HUES6 (cell line): Measurements from ENCODE around the gene L3MBTL4.
"Not testable (repeated sequence)": the region's sequence is repeated elsewhere in the genome, so short reads cannot be mapped to it uniquely, and the experiment has no call there.

ENCODE experiments used
- H3K27ac ChIP-seq: 2 replicates; pipeline ENCODE4 v1.7.0; 2013; ENCODE audit warnings: low read depth, mild to moderate bottlenecking, low read length, inconsistent platforms
- H3K27me3 ChIP-seq: 2 replicates; pipeline ENCODE4 v1.6.1; 2013; ENCODE audit warnings: low read length; ENCODE audit not compliant: control insufficient read depth, insufficient read depth
- H3K36me3 ChIP-seq: 2 replicates; pipeline ENCODE4 v1.6.1; 2013; ENCODE audit warnings: low read length; ENCODE audit not compliant: control insufficient read depth, insufficient read depth
- H3K4me1 ChIP-seq: 2 replicates; pipeline ENCODE4 v1.6.1; 2013; ENCODE audit warnings: low read length; ENCODE audit not compliant: control insufficient read depth, insufficient read depth
- H3K4me3 ChIP-seq: 2 replicates; pipeline ENCODE4 v1.5.1; 2013; ENCODE audit warnings: low read depth, low read length
- H3K9ac ChIP-seq: one replicate; pipeline ENCODE4 v1.6.1; 2013; ENCODE audit warnings: mild to moderate bottlenecking, low read length
- H3K9me3 ChIP-seq: 2 replicates; pipeline ENCODE4 v1.6.1; 2013; ENCODE audit warnings: low read depth, low read length; ENCODE audit not compliant: control insufficient read depth, insufficient read depth

Gene L3MBTL4

DNA sequence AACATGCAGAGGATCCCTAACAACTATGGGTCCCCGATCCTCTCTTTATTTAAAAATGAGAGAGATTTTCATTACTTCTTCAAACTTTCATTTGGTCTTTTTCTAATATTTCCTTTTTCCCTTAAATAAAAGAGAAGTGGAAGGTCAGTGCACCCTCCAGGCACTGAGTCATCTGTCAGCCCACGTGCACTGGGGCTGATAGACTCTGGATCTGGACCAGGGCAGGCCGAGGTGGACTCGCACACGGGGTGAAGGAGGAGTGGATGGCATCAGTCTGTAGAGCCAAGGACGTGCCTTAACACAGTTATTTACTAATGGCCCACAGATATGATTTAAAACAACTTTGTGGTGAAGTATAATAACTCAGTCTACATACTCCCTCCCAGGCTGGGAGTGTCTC lies 305.0 kb downstream of the L3MBTL4 start:
- Histone ChIP-seq H3K27ac (no peak overlapping the region), H3K36me3 (no peaks in the 10 kb centered on the region), H3K27me3 (no peaks in the 10 kb centered on the region), H3K4me3 (no peak overlapping the region), H3K9me3 (no peaks in the 10 kb centered on the region), H3K9ac (no peak overlapping the region), H3K4me1 (no peaks in the 10 kb centered on the region)

DNA sequence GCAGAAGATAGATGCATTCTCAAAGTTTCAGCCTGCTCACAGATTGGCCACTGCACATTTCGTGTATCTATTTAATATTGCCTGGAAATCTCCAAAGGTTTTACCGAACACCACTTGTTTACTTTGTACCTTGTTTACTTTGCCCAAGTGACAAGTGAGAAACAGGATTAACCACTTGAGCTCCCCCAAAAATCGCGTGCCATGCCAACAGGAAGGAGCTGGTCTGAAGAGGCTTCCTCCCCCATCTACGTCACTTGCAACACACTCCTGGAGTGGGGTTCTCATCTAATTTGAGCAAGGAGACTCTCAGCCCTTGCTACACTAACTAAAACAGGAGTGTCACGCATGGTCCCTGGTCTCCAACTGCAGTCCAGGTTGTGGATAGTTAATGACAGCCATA lies 306.9 kb downstream of the L3MBTL4 start:
- Histone ChIP-seq H3K9me3 (no peaks in the 10 kb centered on the region), H3K27me3 (no peaks in the 10 kb centered on the region), H3K9ac (no peak overlapping the region), H3K4me3 (no peak overlapping the region), H3K36me3 (no peaks in the 10 kb centered on the region), H3K4me1 (no peaks in the 10 kb centered on the region), H3K27ac (no peak overlapping the region)

GRCh38 chr18:6106091-6106685 lies 308.5 kb downstream of the L3MBTL4 start:
- Histone ChIP-seq H3K4me3 (no peak overlapping the region), H3K4me1 (no peaks in the 10 kb centered on the region), H3K27ac (no peak overlapping the region), H3K9me3 (no peaks in the 10 kb centered on the region), H3K27me3 (no peaks in the 10 kb centered on the region), H3K9ac (no peak overlapping the region), H3K36me3 (no peaks in the 10 kb centered on the region)

GRCh38 chr18:6103741-6104140 lies 311.0 kb downstream of the L3MBTL4 start:
- no peak overlapping the region for H3K27ac ChIP-seq
- H3K4me3 ChIP-seq: no peak overlapping the region
- no peaks in the 10 kb centered on the region for H3K36me3 ChIP-seq
- no peaks in the 10 kb centered on the region for H3K27me3 ChIP-seq
- no peak overlapping the region for H3K9ac ChIP-seq
- H3K4me1 ChIP-seq: no peaks in the 10 kb centered on the region
- no peaks in the 10 kb centered on the region for H3K9me3 ChIP-seq

DNA sequence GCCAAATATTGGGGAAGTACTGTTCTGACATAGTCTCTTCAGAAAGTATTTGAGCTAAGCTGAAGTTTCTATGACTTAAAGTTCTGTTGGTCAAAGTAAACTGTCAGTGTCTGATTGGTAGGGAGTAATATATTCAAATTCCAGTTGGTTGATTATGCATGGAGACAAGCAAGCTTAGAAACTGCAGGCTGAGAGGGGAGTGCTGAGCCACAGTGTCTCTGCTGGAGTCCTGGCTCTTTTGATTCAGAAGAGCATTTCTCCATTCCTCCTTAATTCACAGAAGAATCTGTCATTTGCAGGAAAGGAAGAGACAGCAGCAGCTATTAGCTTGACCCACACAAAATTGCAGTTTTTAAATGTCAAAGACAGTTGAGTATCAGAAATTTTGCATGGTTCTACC lies 318.0 kb downstream of the L3MBTL4 start:
- Histone ChIP-seq H3K9me3 (no peaks in the 10 kb centered on the region), H3K27me3 (no peaks in the 10 kb centered on the region), H3K27ac (no peak overlapping the region), H3K9ac (no peak overlapping the region), H3K4me3 (no peak overlapping the region), H3K36me3 (no peaks in the 10 kb centered on the region), H3K4me1 (no peaks in the 10 kb centered on the region)

GRCh38 chr18:6088432-6088831 lies 326.3 kb downstream of the L3MBTL4 start:
- Histone ChIP-seq H3K36me3 (no peaks in the 10 kb centered on the region), H3K27ac (no peak overlapping the region), H3K4me3 (no peak overlapping the region), H3K27me3 (no peaks in the 10 kb centered on the region), H3K9ac (no peak overlapping the region), H3K9me3 (no peaks in the 10 kb centered on the region), H3K4me1 (no peaks in the 10 kb centered on the region)

- Histone ChIP-seq H3K4me3 (no peak overlapping the region), H3K9ac (no peak overlapping the region), H3K4me1 (no peaks in the 10 kb centered on the region), H3K36me3 (no peaks in the 10 kb centered on the region), H3K27me3 (no peaks in the 10 kb centered on the region), H3K27ac (no peak overlapping the region), H3K9me3 (no peaks in the 10 kb centered on the region)
Observed at GRCh38 chr18:6086731-6087130, 328.0 kb downstream of the L3MBTL4 start.

GRCh38 chr18:6079406-6079805 lies 335.3 kb downstream of the L3MBTL4 start:
- Histone ChIP-seq H3K4me1 (no peaks in the 10 kb centered on the region), H3K4me3 (no peak overlapping the region), H3K27ac (no peak overlapping the region), H3K36me3 (no peaks in the 10 kb centered on the region), H3K27me3 (no peaks in the 10 kb centered on the region), H3K9ac (no peak overlapping the region), H3K9me3 (no peaks in the 10 kb centered on the region)

DNA sequence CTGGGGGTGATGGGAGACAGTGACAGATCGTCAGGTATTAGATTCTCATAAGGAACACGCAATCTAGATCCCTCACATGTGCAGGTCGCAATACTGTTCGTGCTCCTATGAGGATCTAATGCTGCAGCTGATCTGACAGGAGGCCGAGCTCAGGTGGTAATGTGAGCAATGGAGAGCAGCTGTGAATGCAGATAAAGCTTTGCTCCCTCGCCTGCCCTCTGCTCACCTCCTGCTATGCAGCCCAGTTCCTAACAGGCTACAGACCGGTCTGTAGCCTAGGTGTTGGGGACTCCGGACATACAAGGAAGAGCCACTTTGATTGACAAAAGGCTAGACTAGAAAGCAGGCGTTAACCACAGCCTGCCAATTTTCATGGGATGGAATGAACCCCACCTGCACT lies 335.8 kb downstream of the L3MBTL4 start:
- H3K9ac ChIP-seq: no peak overlapping the region
- no peaks in the 10 kb centered on the region for H3K9me3 ChIP-seq
- no peaks in the 10 kb centered on the region for H3K36me3 ChIP-seq
- no peak overlapping the region for H3K4me3 ChIP-seq
- no peaks in the 10 kb centered on the region for H3K4me1 ChIP-seq
- H3K27me3 ChIP-seq: no peaks in the 10 kb centered on the region
- H3K27ac ChIP-seq: no peak overlapping the region

DNA sequence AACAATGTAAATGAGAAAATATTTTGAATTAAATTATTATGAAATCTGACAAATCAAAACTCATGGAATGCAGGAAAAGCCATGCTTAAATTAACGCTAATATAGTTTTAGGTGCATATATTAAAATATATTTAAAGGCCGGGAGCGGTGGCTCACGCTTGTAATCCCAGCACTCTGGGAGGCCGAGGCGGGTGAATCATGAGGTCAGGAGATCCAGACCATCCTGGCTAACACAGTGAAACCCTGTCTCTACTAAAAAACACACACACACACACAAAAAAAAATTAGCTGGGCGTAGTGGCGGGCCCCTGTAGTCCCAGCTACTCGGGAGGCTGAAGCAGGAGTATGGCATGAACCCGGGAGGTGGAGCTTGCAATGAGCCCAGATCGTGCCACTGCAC lies 342.3 kb downstream of the L3MBTL4 start:
- H3K27me3 ChIP-seq, H3K4me3 ChIP-seq, H3K27ac ChIP-seq, H3K9ac ChIP-seq, H3K36me3 ChIP-seq, H3K4me1 ChIP-seq, H3K9me3 ChIP-seq: not testable (repeated sequence)

DNA sequence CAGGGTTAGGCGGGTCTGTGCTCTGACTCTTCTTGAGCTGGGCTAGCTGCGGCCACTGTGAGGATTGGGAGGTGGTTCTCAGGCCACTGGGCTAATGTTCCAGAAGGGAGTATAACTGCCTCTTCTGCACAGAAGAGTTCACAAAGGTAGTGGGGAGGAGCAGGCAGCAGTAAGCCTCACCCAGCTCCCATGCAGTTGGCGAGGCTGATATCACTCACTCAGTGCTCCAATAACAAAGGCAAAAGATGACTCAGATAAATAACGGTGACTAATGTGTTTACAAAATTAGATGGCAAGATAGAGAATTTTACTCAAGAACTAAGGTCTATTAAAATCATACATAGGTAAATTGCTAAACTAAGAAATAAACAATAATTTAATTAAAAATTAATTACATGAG lies 345.2 kb downstream of the L3MBTL4 start:
- Histone ChIP-seq H3K4me3 (no peak overlapping the region), H3K9ac (no peak overlapping the region), H3K27me3 (no peaks in the 10 kb centered on the region), H3K36me3 (no peaks in the 10 kb centered on the region), H3K27ac (no peak overlapping the region), H3K9me3 (no peaks in the 10 kb centered on the region), H3K4me1 (no peaks in the 10 kb centered on the region)

DNA sequence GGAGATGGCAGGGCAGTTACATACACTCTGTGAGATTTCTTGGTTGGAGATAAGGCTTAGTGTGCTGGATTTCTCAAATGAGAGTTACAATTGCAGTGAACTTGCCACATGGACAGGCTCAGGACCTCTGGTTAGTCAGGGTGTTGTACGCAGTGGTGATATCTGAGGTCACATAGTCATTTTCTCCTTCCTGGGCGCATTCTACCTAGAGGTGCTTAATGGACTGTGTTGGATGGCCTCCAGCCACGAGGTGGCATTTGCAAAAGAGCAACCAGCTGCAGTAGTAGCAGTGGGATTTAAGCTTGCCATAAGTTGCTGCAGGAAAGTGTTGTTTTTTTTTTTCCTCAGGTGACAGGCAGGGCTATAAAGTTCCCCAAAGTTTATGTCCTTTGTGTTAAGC lies 345.6 kb downstream of the L3MBTL4 start:
- no peaks in the 10 kb centered on the region for H3K9me3 ChIP-seq
- H3K36me3 ChIP-seq: no peaks in the 10 kb centered on the region
- H3K27me3 ChIP-seq: no peaks in the 10 kb centered on the region
- no peak overlapping the region for H3K4me3 ChIP-seq
- H3K9ac ChIP-seq: no peak overlapping the region
- no peak overlapping the region for H3K27ac ChIP-seq
- H3K4me1 ChIP-seq: no peaks in the 10 kb centered on the region
